CD8-positive, alpha-beta memory T cell (primary cell): Measurements from ENCODE around the gene ZYX. TPM values are rescaled to one million over a fixed set of nuclear protein-coding genes. Genes with fewer than 3 reads are reported as not detected.

Experiments used
- CTCF ChIA-PET: fragments of 350-600 bp; sonication (Branson Sonifier 250); formaldehyde crosslinking; loops from one replicate; lab custom pipeline; 2021; ENCODE audit warnings: antibody characterized with exemption; lab: Charles Lee
- POLR2A ChIA-PET: fragments of 350-600 bp; sonication (Branson Sonifier 250); formaldehyde crosslinking; loops from one replicate; lab custom pipeline; 2021; ENCODE audit warnings: antibody characterized with exemption; lab: Charles Lee
- DNase-seq, 5 donors: peaks; one replicate each; pipeline versions ENCODE4 v3.0.0 to v3.0.0-alpha.2; 2020 to 2022; ENCODE audit warnings: mixed read lengths in 1 of 5
- H3K27ac ChIP-seq: one replicate; pipeline ENCODE4 v1.7.0; 2013; ENCODE audit warnings: low read depth, mild to moderate bottlenecking, low read length, moderate library complexity
- H3K27me3 ChIP-seq: 2 replicates; pipeline ENCODE4 v1.7.0; 2013; ENCODE audit warnings: low read length, mild to moderate bottlenecking; ENCODE audit not compliant: insufficient read depth, poor library complexity, severe bottlenecking
- H3K36me3 ChIP-seq: 2 replicates; pipeline ENCODE4 v1.7.0; 2013; ENCODE audit warnings: mild to moderate bottlenecking, low read length, moderate library complexity; ENCODE audit not compliant: insufficient read depth
- H3K4me1 ChIP-seq: 2 replicates; pipeline ENCODE4 v1.7.0; 2013; ENCODE audit warnings: mild to moderate bottlenecking, low read length, moderate library complexity; ENCODE audit not compliant: insufficient read depth
- H3K4me3 ChIP-seq: 2 replicates; pipeline ENCODE4 v1.7.0; 2013; ENCODE audit warnings: mild to moderate bottlenecking, low read length
- H3K9me3 ChIP-seq: 2 replicates; pipeline ENCODE4 v1.7.0; 2013; ENCODE audit warnings: mild to moderate bottlenecking, low read length
- H3K27ac Mint-ChIP-seq, 8 donors: one replicate each; pipeline ENCODE4 v1.8.0; 2020 to 2021; ENCODE audit warnings: mixed read lengths in 8 of 8, mild to moderate bottlenecking in 6 of 8, inconsistent platforms in 3 of 8, moderate library complexity in 3 of 8
- H3K27me3 Mint-ChIP-seq, 2 donors: one replicate each; pipeline ENCODE4 v1.8.0; 2020 to 2021; ENCODE audit warnings: mixed read lengths in 2 of 2, mild to moderate bottlenecking in 1 of 2, moderate library complexity in 1 of 2
- H3K36me3 Mint-ChIP-seq, 3 donors: one replicate each; pipeline ENCODE4 v1.8.0; 2020 to 2021; ENCODE audit warnings: mixed read lengths in 3 of 3, inconsistent platforms in 1 of 3, mild to moderate bottlenecking in 1 of 3
- H3K4me1 Mint-ChIP-seq, 3 donors: one replicate each; pipeline ENCODE4 v1.8.0; 2020 to 2021; ENCODE audit warnings: mixed read lengths in 3 of 3, inconsistent platforms in 1 of 3, mild to moderate bottlenecking in 1 of 3
- H3K4me3 Mint-ChIP-seq, 7 donors: one replicate each; pipeline ENCODE4 v1.8.0; 2020 to 2021; ENCODE audit warnings: mixed read lengths in 7 of 7, mild to moderate bottlenecking in 6 of 7, moderate library complexity in 4 of 7, inconsistent platforms in 2 of 7
- H3K9me3 Mint-ChIP-seq, 5 donors: one replicate each; pipeline ENCODE4 v1.8.0; 2020 to 2022; ENCODE audit warnings: mixed read lengths in 5 of 5, mild to moderate bottlenecking in 3 of 5, moderate library complexity in 2 of 5, inconsistent platforms in 1 of 5
- polyA plus RNA-seq: library from polyadenylated mRNA; unstranded; fragments of 300-500 nt; fragmentation: Illumina TruSeq; gene quantifications from one replicate; pipeline ENCODE4 v1.2.3, GENCODE V29; 2021
- total RNA-seq, 2 experiments: library from RNA; stranded (reverse); gene quantifications; one replicate each; pipeline ENCODE4 v1.2.3, GENCODE V29; 2021

ZYX gene
- total and polyA plus RNA-seq, 3 experiments from 2014 or later = 101 to 143 (median 104) TPM

DNA sequence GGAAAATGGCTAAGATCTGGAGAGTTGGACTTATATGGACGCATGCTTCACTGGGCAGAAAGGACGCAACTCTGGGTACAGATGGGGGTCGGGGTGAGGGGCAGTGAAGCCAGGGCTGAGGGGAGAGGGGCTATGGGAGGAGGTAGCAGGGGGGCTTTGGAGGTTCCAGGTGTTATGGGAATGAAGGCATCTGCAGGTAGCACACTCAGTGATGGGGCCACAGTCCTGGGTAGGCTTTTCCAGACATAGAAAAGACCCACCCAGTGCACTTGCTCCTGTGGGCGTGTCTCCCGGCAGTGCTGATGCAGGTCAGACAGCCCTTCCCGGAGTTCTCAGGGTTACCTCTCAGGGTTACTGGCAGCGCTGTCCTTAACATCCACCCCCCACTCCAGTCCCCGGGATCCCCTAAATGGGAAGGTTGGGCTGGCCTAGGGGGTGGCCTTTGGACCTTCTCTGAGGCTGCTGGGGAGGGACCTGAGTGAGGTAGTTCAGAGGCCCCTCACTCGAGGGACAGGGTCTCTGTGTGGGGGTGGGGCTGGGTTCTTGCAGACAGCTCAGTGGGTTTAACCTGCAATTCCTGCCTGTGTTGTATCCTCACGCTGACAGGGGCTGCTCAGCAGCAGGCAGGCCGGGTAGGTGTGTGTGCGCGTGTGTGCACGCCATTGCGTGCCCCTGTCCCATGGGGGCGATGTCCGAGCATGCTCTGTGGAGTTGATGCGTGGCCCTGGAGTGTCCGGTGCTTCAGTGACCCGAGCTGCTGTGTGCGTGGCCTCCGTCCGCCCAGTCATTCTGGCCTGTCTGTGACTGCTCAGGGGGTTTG lies 6.2 kb downstream of the ZYX start:
- H3K9me3 ChIP-seq = no peaks in the 10 kb centered on the region
- no peak for DNase-seq
- Mint-ChIP-seq H3K27ac (peak overlapping the region in 3 of 8 donors; percentile 43 to 56 (median 49)), H3K36me3 (peaks cover 0 to 52% (median under 1%) of the 10 kb centered on the region in 3 donors), H3K4me1 (peaks cover 3 to 20% (median 7%) of the 10 kb centered on the region in 3 donors), H3K27me3 (no peaks in the 10 kb centered on the region), H3K9me3 (no peaks in the 10 kb centered on the region), H3K4me3 (peak overlapping the region in 1 of 7 donors; percentile 7)
- H3K27me3 ChIP-seq = no peaks in the 10 kb centered on the region
- H3K4me1 ChIP-seq = peaks cover 48% of the 10 kb centered on the region
- POLR2A ChIA-PET = interaction anchor here (0.8 kb wide), 1 partner anchor 19 kb away, joined by 3 read pairs; no protein-coding TSS in a partner anchor
- H3K4me3 ChIP-seq = no peak overlapping the region
- CTCF ChIA-PET = interaction anchor here (1.0 to 1.6 kb wide), 3 partner anchors 17 to 147 kb away, joined by 3 to 6 read pairs (median 6); partner anchors contain the start of gene EPHA1
- H3K27ac ChIP-seq = no peak overlapping the region
- peaks cover 41% of the 10 kb centered on the region for H3K36me3 ChIP-seq

DNA sequence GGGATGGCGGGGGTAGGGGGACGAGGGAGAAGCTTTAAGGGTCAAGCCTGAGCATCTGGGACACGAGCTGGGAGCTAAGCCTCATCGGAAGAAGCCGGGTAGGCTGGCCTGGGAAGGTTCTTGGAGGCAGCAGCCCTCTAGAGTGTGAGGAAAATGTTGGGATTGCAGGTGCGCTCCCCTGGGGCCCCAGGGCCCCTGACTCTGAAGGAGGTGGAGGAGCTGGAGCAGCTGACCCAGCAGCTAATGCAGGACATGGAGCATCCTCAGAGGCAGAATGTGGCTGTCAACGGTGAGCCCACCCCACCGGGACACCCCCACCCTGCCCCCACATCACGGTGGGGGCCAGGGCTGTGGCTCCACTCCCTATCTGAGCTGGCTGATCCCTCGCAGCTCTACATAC lies 6.9 kb downstream of the ZYX start:
- Mint-ChIP-seq H3K9me3 (no peaks in the 10 kb centered on the region), H3K36me3 (peaks cover 0 to 54% (median 2%) of the 10 kb centered on the region in 3 donors), H3K4me3 (peak overlapping the region in 2 of 7 donors; percentile 7 to 30), H3K27ac (peak overlapping the region in 4 of 8 donors; percentile 27 to 56 (median 46)), H3K27me3 (no peaks in the 10 kb centered on the region), H3K4me1 (peaks cover 3 to 20% (median 7%) of the 10 kb centered on the region in 3 donors)
- H3K27ac ChIP-seq = no peak overlapping the region
- no peak for DNase-seq
- POLR2A ChIA-PET = interaction anchor here (0.8 kb wide), 1 partner anchor 19 kb away, joined by 3 read pairs; no protein-coding TSS in a partner anchor
- H3K4me1 ChIP-seq = peaks cover 41% of the 10 kb centered on the region
- no peaks in the 10 kb centered on the region for H3K27me3 ChIP-seq
- no peaks in the 10 kb centered on the region for H3K9me3 ChIP-seq
- CTCF ChIA-PET = interaction anchor here (1.0 to 1.6 kb wide), 3 partner anchors 16 to 147 kb away, joined by 3 to 6 read pairs (median 6); partner anchors contain the start of gene EPHA1
- H3K4me3 ChIP-seq = no peak overlapping the region
- peaks cover 41% of the 10 kb centered on the region for H3K36me3 ChIP-seq

DNA sequence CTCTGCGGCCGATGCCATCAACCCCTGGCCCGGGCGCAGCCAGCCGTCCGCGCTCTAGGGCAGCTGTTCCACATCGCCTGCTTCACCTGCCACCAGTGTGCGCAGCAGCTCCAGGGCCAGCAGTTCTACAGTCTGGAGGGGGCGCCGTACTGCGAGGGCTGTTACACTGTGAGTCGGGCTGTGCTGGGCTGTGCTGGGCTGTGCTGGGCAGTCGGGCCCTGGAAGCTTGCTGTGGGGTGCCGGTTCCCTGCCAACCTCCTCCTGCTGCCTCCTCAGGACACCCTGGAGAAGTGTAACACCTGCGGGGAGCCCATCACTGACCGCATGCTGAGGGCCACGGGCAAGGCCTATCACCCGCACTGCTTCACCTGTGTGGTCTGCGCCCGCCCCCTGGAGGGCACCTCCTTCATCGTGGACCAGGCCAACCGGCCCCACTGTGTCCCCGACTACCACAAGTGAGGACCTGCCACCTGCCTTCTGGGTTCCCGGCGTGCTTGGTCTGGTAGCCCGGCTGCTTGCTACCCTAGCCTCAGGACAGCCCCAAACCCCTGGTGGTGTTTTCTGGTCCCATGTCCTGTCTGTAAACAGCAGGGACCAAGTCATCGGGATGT lies 7.5 kb downstream of the ZYX start:
- no peaks in the 10 kb centered on the region for H3K9me3 ChIP-seq
- H3K36me3 ChIP-seq = peaks cover 40% of the 10 kb centered on the region
- H3K4me1 Mint-ChIP-seq = peaks cover 4 to 21% (median 8%) of the 10 kb centered on the region in 3 donors
- DNase-seq = no peak
- H3K36me3 Mint-ChIP-seq = peaks cover 0 to 58% (median 2%) of the 10 kb centered on the region in 3 donors
- H3K9me3 Mint-ChIP-seq = no peaks in the 10 kb centered on the region
- ChIA-PET POLR2A (interaction anchor here (0.7 to 0.8 kb wide), 2 partner anchors 18 to 139 kb away, joined by 3 read pairs; no protein-coding TSS in a partner anchor), CTCF (interaction anchor here (1.0 to 2.3 kb wide), 6 partner anchors 9 to 148 kb away, joined by 3 to 9 read pairs (median 6); partner anchors contain the start of gene EPHA1)
- H3K4me3 Mint-ChIP-seq = no peak overlapping the region
- peak overlapping the region in 2 of 8 donors; percentile 27 to 37 for H3K27ac Mint-ChIP-seq
- H3K4me3 ChIP-seq = no peak overlapping the region
- H3K27ac ChIP-seq = no peak overlapping the region
- H3K27me3 Mint-ChIP-seq = no peaks in the 10 kb centered on the region
- H3K27me3 ChIP-seq = no peaks in the 10 kb centered on the region
- peaks cover 36% of the 10 kb centered on the region for H3K4me1 ChIP-seq

DNA sequence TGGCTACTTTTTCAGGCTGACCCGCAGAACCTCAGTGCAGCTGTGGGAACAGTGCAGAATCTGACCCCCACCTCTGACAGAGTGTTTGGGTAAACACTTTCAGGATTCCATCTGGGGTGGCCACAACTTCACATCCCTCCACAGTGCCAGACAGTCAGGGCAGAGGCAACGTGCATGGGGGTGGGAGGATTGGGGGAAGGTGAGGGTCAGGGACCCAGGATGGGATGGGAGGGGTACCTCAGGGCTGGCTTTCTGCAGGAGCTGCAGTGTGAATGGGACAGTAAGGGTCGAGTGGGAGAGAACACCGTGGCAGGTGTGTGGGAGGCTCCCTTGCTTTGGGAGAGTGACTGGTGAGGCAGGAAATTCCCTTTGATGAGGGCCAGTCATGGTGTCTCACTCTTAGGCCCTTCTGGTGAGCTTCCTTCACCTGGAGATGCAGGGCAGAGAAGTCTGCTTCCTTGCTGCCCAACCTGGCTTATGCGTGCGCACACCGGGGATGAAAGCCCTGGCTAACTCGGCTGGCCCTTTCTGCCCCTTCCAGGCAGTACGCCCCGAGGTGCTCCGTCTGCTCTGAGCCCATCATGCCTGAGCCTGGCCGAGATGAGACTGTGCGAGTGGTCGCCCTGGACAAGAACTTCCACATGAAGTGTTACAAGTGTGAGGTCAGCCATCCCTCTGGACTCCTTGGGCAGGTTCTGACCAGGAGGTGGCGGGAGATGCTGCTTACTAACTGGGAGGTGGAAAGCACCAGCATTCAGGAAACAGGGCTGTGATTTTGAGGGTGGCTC lies 8.4 kb downstream of the ZYX start:
- no peaks in the 10 kb centered on the region for H3K9me3 Mint-ChIP-seq
- Histone ChIP-seq H3K27ac (no peak overlapping the region), H3K27me3 (no peaks in the 10 kb centered on the region), H3K9me3 (no peaks in the 10 kb centered on the region), H3K36me3 (peaks cover 34% of the 10 kb centered on the region), H3K4me1 (peaks cover 27% of the 10 kb centered on the region), H3K4me3 (no peak overlapping the region)
- H3K27me3 Mint-ChIP-seq = no peaks in the 10 kb centered on the region
- DNase-seq = peak in 1 of 5 donors; percentile 41
- H3K36me3 Mint-ChIP-seq = peaks cover 0 to 64% (median 5%) of the 10 kb centered on the region in 3 donors
- peaks cover 8 to 27% (median 13%) of the 10 kb centered on the region in 3 donors for H3K4me1 Mint-ChIP-seq
- H3K4me3 Mint-ChIP-seq = no peak overlapping the region
- ChIA-PET CTCF (interaction anchor here (1.0 to 2.3 kb wide), 3 partner anchors 10 to 14 kb away, joined by 4 to 9 read pairs (median 5); no protein-coding TSS in a partner anchor), POLR2A (interaction anchor here (0.7 to 1.3 kb wide), 3 partner anchors 9 to 140 kb away, joined by 3 to 5 read pairs (median 4); no protein-coding TSS in a partner anchor)
- peak overlapping the region in 5 of 8 donors; percentile 37 to 77 (median 74) for H3K27ac Mint-ChIP-seq

DNA sequence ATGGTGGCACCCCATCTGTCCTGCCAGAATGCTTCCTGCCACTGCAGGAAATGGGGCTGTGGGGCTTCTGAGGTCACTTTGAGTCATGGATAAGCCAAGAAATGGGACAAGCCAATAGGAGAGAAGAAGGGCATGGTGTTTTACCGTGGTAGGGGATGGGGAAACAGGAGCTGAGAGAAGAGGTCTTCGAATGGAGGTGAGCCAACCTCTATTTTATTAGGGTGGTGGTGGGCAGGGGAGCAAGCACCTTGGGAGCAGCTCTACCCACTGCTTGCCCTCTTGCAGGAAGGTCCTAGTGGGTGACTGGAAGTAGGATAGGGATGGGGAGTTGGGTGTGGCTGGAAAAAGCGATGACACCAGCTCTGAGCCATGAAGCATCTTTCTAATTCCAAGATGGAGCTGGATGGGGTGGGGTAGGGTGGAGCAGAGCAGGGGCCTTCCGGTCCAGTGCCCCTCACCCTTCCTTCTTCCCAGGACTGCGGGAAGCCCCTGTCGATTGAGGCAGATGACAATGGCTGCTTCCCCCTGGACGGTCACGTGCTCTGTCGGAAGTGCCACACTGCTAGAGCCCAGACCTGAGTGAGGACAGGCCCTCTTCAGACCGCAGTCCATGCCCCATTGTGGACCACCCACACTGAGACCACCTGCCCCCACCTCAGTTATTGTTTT lies 9.1 kb downstream of the ZYX start:
- ChIA-PET CTCF (interaction anchor here (1.5 to 3.3 kb wide), 4 partner anchors 10 to 19 kb away, joined by 4 to 18 read pairs (median 7); no protein-coding TSS in a partner anchor), POLR2A (interaction anchor here (1.1 to 1.3 kb wide), 2 partner anchors 10 to 17 kb away, joined by 4 to 5 read pairs; no protein-coding TSS in a partner anchor)
- H3K27me3 Mint-ChIP-seq = no peaks in the 10 kb centered on the region
- peak overlapping the region in 3 of 8 donors; percentile 60 to 75 (median 75) for H3K27ac Mint-ChIP-seq
- Histone ChIP-seq H3K4me1 (peaks cover 20% of the 10 kb centered on the region), H3K4me3 (no peak overlapping the region), H3K27ac (no peak overlapping the region), H3K36me3 (peaks cover 34% of the 10 kb centered on the region), H3K9me3 (no peaks in the 10 kb centered on the region), H3K27me3 (no peaks in the 10 kb centered on the region)
- no peak overlapping the region for H3K4me3 Mint-ChIP-seq
- no peaks in the 10 kb centered on the region for H3K9me3 Mint-ChIP-seq
- no peak for DNase-seq
- peaks cover 0 to 69% (median 5%) of the 10 kb centered on the region in 3 donors for H3K36me3 Mint-ChIP-seq
- peaks cover 14 to 34% (median 20%) of the 10 kb centered on the region in 3 donors for H3K4me1 Mint-ChIP-seq

DNA sequence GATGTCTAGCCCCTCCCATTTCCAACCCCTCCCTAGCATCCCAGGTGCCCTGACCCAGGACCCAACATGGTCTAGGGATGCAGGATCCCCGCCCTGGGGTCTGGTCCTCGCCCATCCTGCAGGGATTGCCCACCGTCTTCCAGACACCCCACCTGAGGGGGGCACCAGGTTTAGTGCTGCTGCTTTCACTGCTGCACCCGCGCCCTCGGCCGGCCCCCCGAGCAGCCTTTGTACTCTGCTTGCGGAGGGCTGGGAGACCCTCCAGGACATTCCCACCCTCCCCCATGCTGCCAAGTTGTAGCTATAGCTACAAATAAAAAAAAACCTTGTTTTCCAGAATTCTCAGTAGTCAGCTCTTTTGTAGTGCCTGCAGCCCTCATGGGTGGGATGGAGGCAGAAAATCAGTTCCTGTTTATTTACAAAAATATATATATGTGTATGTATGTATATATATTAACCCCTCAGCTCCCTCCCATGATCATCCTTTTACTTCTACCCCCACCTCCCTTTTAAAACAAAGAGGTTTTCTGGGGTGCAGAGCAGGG lies 9.7 kb downstream of the ZYX start:
- CTCF ChIA-PET = interaction anchor here (1.5 to 3.3 kb wide), 3 partner anchors 11 to 19 kb away, joined by 4 to 18 read pairs (median 9); no protein-coding TSS in a partner anchor
- H3K27ac Mint-ChIP-seq = no peak overlapping the region
- Histone ChIP-seq H3K27me3 (no peaks in the 10 kb centered on the region), H3K4me3 (no peak overlapping the region), H3K9me3 (no peaks in the 10 kb centered on the region), H3K36me3 (peaks cover 34% of the 10 kb centered on the region), H3K4me1 (peaks cover 13% of the 10 kb centered on the region), H3K27ac (no peak overlapping the region)
- peaks cover 17 to 36% (median 22%) of the 10 kb centered on the region in 3 donors for H3K4me1 Mint-ChIP-seq
- H3K4me3 Mint-ChIP-seq = no peak overlapping the region
- H3K36me3 Mint-ChIP-seq = peaks cover 0 to 71% (median 5%) of the 10 kb centered on the region in 3 donors
- no peaks in the 10 kb centered on the region for H3K27me3 Mint-ChIP-seq
- no peaks in the 10 kb centered on the region for H3K9me3 Mint-ChIP-seq
- POLR2A ChIA-PET = interaction anchor here (1.3 kb wide), 1 partner anchor 16 kb away, joined by 5 read pairs; no protein-coding TSS in a partner anchor
- no peak for DNase-seq
